Osteocyte (in vitro differentiated cells): ENCODE measurements around the gene IPO11. TPM values are rescaled to one million over a fixed set of nuclear protein-coding genes. Genes with fewer than 3 reads are reported as not detected.

Source experiments
- DNase-seq: peaks from one replicate; pipeline ENCODE4 v3.0.0; 2021; ENCODE audit warnings: mixed read lengths; ENCODE audit not compliant: unreplicated experiment; ENCODE audit errors: extremely low spot score
- H3K27ac Mint-ChIP-seq: one replicate; pipeline ENCODE4 v1.8.0; 2021; ENCODE audit warnings: mild to moderate bottlenecking, mixed read lengths; ENCODE audit not compliant: unreplicated experiment
- H3K27me3 Mint-ChIP-seq: one replicate; pipeline ENCODE4 v1.8.0; 2021; ENCODE audit warnings: mixed read lengths; ENCODE audit not compliant: unreplicated experiment
- H3K36me3 Mint-ChIP-seq: one replicate; pipeline ENCODE4 v1.8.0; 2021; ENCODE audit warnings: mixed read lengths; ENCODE audit not compliant: unreplicated experiment
- H3K4me1 Mint-ChIP-seq: one replicate; pipeline ENCODE4 v1.8.0; 2021; ENCODE audit warnings: mixed read lengths; ENCODE audit not compliant: unreplicated experiment
- H3K4me3 Mint-ChIP-seq: one replicate; pipeline ENCODE4 v1.8.0; 2021; ENCODE audit warnings: mild to moderate bottlenecking, moderate library complexity, mixed read lengths; ENCODE audit not compliant: unreplicated experiment
- H3K9me3 Mint-ChIP-seq: one replicate; pipeline ENCODE4 v1.8.0; 2021; ENCODE audit warnings: mixed read lengths; ENCODE audit not compliant: unreplicated experiment
- total RNA-seq: library from RNA; stranded (reverse); gene quantifications from 2 replicates; pipeline ENCODE4 v1.2.1, GENCODE V29; 2021
- TF ChIP-seq, protein P1 (sequence below): fragments of 200-600 bp; sonication (generic); IDR thresholded peaks from 2 replicates; pipeline ENCODE4 v1.5.0; 2021; ENCODE audit warnings: antibody characterized with exemption, mild to moderate bottlenecking, moderate library complexity

The IPO11 gene
- total RNA-seq, 1 donor from 2014 or later: 30.6 TPM

DNA sequence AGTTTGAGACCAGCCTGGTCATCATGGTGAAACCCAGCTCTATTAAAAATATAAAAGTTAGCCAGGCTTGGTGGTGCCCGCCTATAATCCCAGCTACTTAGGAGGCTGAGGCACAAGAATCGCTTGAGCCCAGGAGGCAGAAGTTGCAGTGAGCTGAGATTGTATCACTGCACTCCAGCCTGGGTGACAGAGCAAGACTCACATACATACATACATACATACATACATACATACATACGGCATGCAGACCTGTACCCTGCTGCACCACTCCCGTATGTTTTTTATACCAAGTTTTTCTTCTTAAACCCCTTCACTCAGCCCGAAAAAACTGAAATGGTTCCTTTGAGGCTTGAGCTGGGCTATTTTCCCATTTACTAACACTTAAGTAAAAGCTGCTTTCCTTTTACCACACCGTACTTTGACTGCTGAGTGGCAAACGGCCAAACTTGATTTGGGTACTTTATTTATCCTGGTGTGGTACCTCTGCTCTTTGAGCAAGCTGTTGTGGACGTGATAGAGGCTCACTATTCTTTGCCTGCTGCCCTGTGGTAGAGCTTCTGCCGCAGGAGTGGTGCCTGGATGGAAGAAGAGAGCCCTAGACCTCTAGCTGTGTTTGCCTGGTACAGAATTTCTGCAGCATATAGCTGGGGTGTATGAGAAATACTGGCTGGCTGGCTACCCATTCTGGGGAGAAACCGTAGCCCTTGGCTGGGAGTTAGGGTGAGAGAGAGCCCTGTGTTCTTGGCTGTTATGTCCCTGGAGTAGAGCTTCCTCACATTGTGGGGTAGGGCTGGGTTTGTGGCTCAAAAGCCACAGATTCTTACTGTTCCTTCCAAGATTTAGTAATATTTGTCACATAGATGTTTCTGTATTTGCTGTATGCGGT lies 19.4 kb downstream of the IPO11 start:
- Mint-ChIP-seq H3K27ac (no peak overlapping the region), H3K36me3 (no peaks in the 10 kb centered on the region), H3K9me3 (no peaks in the 10 kb centered on the region), H3K27me3 (no peaks in the 10 kb centered on the region), H3K4me1 (no peaks in the 10 kb centered on the region), H3K4me3 (no peak overlapping the region)
- no peak for DNase-seq
- TF ChIP-seq, protein P1, sequence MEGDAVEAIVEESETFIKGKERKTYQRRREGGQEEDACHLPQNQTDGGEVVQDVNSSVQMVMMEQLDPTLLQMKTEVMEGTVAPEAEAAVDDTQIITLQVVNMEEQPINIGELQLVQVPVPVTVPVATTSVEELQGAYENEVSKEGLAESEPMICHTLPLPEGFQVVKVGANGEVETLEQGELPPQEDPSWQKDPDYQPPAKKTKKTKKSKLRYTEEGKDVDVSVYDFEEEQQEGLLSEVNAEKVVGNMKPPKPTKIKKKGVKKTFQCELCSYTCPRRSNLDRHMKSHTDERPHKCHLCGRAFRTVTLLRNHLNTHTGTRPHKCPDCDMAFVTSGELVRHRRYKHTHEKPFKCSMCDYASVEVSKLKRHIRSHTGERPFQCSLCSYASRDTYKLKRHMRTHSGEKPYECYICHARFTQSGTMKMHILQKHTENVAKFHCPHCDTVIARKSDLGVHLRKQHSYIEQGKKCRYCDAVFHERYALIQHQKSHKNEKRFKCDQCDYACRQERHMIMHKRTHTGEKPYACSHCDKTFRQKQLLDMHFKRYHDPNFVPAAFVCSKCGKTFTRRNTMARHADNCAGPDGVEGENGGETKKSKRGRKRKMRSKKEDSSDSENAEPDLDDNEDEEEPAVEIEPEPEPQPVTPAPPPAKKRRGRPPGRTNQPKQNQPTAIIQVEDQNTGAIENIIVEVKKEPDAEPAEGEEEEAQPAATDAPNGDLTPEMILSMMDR: no peak

DNA sequence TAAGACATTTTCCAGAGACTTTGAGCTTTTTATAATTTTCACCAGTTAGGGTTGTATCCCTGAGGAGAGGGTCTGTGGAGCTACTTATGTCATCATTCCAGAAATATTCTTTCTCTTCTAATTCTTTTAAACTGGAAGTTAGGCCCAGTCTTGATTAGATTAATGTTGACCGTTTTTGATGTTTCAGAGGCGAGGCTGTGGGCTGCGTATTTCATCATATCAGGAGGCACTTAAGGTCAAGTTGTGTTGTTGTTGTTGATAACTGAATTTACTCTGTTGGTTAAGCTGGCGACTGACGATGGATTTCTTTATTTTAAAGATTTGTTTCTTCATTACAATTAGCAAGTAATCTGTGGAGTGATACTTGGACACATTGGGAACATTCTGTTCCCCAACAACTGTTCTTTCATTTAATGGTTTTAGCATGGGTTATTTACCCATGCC lies 20.1 kb downstream of the IPO11 start:
- Mint-ChIP-seq H3K36me3 (no peaks in the 10 kb centered on the region), H3K27ac (no peak overlapping the region), H3K4me3 (no peak overlapping the region), H3K9me3 (no peaks in the 10 kb centered on the region), H3K4me1 (no peaks in the 10 kb centered on the region), H3K27me3 (no peaks in the 10 kb centered on the region)
- TF ChIP-seq, protein P1: no peak
- no peak for DNase-seq

DNA sequence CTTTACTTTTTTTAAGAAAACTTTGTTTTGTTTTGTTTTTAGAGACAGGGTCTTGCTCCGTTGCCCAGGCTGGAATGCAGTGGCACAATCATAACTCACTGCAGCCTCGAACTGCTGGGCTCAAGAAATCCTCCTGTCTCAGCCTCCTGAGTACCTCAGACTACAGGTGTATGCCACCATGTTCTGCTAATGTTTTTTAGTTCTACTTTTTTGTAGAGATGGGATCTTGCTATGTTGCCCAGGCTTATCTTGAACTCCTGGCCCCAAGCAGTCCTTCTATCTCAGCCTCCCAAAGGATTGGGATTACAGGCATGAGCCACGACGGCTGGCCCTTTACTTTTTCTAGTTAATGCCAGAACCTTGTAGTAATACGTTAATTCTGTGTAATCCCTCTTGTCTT lies 36.0 kb downstream of the IPO11 start:
- Mint-ChIP-seq H3K4me3 (no peak overlapping the region), H3K27ac (no peak overlapping the region), H3K9me3 (no peaks in the 10 kb centered on the region), H3K4me1 (no peaks in the 10 kb centered on the region), H3K36me3 (peaks cover 12% of the 10 kb centered on the region), H3K27me3 (no peaks in the 10 kb centered on the region)
- TF ChIP-seq, protein P1: no peak
- DNase-seq: no peak

DNA sequence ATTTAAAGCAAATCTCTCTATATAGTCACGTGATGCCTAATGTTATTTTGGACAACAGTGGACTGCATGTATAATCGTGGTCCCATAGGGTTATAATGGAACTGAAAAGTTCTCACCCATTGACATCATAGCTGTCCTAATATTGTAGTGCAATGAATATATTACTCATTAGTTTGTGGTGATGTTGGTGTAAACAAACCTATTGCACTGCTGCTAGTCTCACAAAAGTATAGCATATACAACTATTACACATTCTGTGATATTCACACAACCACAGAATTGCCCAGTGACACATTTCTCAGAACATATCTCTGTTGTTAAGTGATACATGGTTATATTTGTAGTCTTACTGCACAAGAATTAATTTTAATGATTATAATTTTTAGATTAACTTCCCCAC lies 37.7 kb downstream of the IPO11 start:
- H3K27ac Mint-ChIP-seq: no peak overlapping the region
- no peaks in the 10 kb centered on the region for H3K9me3 Mint-ChIP-seq
- H3K4me3 Mint-ChIP-seq: no peak overlapping the region
- H3K27me3 Mint-ChIP-seq: no peaks in the 10 kb centered on the region
- no peak for DNase-seq
- no peaks in the 10 kb centered on the region for H3K4me1 Mint-ChIP-seq
- peaks cover 12% of the 10 kb centered on the region for H3K36me3 Mint-ChIP-seq
- TF ChIP-seq, protein P1: no peak

DNA sequence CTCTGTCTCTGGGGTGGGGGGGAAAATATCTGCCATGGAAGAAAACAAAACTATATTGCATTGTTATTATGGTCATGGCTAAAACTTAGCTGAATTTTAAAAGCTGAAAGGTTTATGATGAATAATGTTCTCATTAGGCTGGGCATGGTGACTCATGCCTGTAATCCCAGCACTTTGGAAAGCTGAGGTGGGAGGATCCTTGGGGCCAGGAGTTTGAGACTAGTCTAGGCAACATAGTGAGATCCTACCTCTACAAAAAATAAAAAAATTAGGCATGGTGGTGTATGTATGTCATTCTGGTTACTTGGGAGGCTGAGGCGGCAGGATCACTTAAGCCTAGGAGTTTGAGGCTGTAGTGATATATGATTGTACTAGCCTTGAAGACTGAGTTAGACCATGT lies 44.5 kb downstream of the IPO11 start:
- H3K36me3 Mint-ChIP-seq: peaks cover 4% of the 10 kb centered on the region
- H3K9me3 Mint-ChIP-seq: no peaks in the 10 kb centered on the region
- TF ChIP-seq, protein P1: no peak
- DNase-seq: no peak
- peaks cover 2% of the 10 kb centered on the region for H3K4me1 Mint-ChIP-seq
- H3K27ac Mint-ChIP-seq: no peak overlapping the region
- H3K27me3 Mint-ChIP-seq: no peaks in the 10 kb centered on the region
- no peak overlapping the region for H3K4me3 Mint-ChIP-seq
